ENCODE data around the gene IRF1.

- TF ChIP-seq EP300 (IDR thresholded peaks at IDR 0.05; ENCODE audit: borderline replicate concordance) (no peak), MAX (IDR thresholded peaks at IDR 0.05) (no peak), REST (IDR thresholded peaks at IDR 0.05; ENCODE audit: low read depth) (no peak), CEBPB (IDR thresholded peaks at IDR 0.05) (no peak), ZBTB7A (IDR thresholded peaks at IDR 0.05; ENCODE audit: low read depth) (no peak), YY1 (IDR thresholded peaks at IDR 0.05; ENCODE audit: low read depth) (no peak)
Measured at GRCh38 chr5:132503244-132503643, 12.7 kb upstream of the IRF1 start.
